WI38 (cell line): ENCODE measurements around the gene PTPA.

ENCODE experiments used
- H3K4me3 ChIP-seq: 2 replicates; pipeline ENCODE4 v1.5.1; 2011; ENCODE audit warnings: low read depth, mild to moderate bottlenecking, control low read depth, low read length
- TF ChIP-seq, protein P1 (sequence below): IDR thresholded peaks from 2 replicates; pipeline ENCODE4 v1.5.1; 2012; ENCODE audit warnings: low read depth, mild to moderate bottlenecking, control low read depth, low read length

Gene PTPA

DNA sequence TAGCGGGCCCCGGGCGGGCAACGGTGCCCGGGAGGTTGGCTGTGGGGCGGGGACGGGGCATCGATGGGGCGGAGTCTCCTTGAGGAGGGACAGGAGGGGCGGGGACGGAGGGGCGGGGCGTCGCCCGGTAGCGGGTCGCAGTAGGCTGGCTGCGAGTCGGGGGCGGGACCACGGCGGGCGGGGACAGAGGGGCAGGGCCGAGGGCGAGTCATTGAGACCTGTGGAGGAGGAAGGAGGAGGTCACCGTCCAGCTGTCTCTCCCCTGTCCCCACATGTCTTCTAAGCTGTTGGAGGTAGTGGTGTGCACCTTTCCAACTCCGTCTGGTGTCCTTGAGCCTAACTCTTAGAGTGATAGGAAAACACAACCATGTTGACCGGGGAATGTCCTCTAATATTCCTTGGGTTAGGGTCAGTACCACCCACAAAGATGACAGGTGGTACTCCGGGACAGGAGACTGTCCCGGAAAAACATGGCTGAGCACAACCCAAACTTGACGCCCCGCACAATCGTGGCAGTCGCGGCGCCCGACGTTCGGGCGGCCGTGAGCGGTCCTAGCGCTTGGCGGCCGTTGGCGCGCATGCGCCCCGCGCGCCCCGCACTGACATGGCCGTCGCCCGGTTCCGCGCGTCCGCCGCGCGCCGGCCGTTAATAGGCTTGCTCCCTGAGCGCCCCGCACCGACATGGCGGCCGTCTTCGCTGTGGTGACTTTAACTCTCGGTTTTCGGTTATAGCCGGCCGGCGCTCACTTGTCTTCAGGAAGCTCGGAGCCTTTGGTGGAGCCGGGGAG, at the start of gene PTPA, which contains the start of gene CRAT:
TSS of gene PTPA (plus strand) at position 676 of the 788 bp plus-strand sequence. CDS start 186 bp downstream, outside the sequence.
TSS of gene CRAT (minus strand) at position 54 of the 788 bp plus-strand sequence. CDS start 284 bp downstream, outside the sequence.
- peak within 1 kb of the TSS; percentile 88 for H3K4me3 ChIP-seq
- TF ChIP-seq, protein P1, sequence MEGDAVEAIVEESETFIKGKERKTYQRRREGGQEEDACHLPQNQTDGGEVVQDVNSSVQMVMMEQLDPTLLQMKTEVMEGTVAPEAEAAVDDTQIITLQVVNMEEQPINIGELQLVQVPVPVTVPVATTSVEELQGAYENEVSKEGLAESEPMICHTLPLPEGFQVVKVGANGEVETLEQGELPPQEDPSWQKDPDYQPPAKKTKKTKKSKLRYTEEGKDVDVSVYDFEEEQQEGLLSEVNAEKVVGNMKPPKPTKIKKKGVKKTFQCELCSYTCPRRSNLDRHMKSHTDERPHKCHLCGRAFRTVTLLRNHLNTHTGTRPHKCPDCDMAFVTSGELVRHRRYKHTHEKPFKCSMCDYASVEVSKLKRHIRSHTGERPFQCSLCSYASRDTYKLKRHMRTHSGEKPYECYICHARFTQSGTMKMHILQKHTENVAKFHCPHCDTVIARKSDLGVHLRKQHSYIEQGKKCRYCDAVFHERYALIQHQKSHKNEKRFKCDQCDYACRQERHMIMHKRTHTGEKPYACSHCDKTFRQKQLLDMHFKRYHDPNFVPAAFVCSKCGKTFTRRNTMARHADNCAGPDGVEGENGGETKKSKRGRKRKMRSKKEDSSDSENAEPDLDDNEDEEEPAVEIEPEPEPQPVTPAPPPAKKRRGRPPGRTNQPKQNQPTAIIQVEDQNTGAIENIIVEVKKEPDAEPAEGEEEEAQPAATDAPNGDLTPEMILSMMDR: no peak

DNA sequence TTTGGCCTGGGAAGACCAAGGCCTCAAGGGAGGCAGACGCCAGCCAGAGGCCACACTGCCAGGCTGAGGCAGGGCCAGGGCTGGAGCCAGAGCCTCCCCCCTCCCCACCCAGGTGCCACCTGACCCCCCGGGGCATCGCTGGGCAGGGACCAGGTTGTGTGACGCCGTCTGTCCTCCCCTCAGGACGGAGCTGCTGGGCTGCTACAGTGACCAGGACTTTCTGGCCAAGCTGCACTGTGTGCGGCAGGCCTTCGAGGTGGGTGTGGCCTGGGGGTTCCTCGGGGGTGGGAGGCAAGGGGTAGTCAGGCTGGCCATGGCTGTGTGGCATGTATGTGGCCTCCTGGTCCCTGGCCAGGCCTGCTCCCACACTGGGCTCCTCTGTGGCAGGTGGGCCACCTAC, 48.2 kb upstream of the PTPA start:
- H3K4me3 ChIP-seq: no peak overlapping the region
- TF ChIP-seq, protein P1: no peak

DNA sequence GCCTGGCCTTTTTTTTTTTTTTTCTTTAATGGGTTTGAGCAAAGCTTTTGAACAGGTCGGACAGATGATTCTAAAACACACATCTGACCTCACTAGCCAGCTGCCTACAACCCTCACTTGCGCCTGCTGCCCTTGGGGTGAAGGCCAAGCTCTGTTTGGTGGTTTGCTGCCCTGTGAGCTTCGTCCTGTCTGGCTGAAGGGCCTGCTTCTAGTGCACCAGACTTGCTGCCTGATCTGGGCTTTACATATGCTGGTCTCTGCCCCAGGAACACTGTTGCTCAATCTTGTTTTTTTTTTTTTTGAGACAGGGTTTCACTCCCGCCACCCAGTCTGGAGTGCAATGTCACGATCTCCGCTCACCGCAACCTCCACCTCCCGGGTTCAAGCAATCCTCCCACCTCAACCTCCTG, 46.7 kb upstream of the PTPA start:
- no peak overlapping the region for H3K4me3 ChIP-seq
- TF ChIP-seq, protein P1: no peak

DNA sequence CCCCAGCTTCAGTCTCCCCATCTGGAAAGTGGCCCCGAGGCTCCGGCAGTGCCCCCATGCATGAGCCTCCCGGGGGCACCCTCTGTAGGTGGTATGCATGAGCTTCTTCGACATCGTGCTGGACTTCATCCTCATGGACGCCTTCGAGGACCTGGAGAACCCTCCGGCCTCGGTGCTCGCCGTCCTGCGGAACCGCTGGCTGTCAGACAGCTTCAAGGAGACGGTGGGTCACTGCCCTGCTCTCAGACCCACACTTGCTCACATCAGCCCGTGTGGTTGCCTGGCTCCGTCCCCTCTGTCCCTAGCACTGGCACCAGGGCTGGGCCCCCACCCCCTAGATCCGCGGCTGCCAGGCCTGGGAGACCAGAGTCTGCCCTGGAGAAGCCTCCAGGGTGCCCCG, 43.1 kb upstream of the PTPA start:
- TF ChIP-seq, protein P1: no peak
- H3K4me3 ChIP-seq: no peak overlapping the region

DNA sequence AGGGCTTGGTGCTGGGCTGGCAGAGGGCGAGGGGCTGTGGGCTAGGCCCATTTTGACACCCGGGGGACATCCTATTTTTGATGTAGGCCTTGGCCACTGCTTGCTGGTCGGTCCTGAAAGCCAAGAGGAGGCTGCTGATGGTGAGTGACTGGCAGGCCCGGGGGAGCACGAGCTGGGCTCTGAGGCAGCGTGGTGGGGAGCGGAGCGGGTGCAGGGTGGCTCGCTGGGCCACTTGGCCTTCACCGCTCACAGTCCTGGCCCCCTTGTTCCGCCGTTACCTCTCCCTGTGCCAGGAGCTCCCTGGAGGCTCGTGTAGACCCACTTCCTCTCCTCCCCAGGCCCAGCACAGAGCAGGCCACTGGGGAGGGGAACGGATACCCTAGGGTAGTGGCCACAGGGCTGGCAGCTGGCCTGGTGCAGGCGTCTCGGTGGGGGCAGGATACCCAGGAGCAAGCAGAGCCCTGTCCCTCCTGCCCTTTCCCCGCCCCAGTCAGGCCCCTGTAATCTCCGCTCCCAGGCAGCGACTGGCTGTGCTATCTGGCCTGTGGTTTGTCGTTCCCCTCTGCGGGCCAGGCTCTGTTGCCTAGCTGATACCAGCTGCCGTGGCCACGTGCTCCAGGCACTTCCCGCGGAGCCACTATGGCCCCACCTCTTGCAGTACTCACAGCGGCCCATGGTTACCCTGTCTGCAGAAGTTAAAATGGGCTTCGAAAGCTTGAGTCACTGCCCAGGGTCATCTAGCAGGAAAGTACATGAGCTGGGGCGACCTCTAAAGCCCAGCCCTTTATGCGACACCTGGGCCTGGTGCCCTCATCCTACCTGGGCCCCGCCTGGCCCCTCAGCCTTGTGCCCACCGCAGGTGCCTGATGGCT, 42.0 kb upstream of the PTPA start:
- H3K4me3 ChIP-seq: no peak overlapping the region
- TF ChIP-seq, protein P1: no peak

DNA sequence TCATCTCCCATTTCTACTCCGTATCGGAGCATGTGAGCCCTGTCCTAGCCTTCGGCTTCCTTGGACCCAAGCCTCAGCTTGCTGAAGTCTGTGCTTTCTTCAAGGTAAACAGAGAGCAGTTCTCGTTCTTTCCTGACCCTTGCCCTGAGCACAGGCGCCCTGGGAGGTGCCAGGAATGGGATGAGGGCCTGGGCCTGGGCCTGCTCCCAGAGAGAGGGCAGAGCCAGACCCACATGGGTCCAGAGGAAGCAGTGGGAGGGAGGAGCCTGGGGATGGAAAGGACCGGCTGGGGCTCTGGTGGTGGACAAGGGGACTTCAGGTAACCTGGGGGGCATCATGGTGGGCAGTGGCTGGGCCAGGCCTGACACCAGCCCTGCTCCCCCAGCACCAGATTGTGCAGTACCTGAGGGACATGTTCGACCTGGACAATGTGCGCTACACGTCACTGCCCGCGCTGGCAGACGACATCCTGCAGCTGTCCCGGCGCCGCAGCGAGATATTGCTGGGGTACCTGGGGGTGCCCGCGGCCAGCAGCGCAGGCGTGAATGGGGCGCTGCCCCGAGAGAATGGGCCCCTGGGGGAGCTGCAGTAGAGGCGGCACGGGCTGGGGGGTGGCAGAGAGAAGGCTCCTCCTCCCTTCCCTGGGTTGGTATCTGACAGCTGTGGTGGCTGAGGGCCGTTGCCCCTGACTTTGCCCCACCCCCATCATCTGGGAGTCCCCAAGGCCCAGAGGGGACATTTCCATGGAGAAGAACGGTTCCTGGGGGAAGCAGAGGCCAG, 41.2 kb upstream of the PTPA start:
- no peak overlapping the region for H3K4me3 ChIP-seq
- TF ChIP-seq, protein P1: no peak
